Panc1 (cell line): Measurements from ENCODE around the gene TEX261. TPM values are rescaled to one million over a fixed set of nuclear protein-coding genes. Genes with fewer than 3 reads are reported as not detected.

ENCODE experiments used
- ATAC-seq: fragments of 200-7000 bp; cut with Tn5 transposase; 2 replicates; pipeline ENCODE4 v1.9.1; 2020; ENCODE audit warnings: mild to moderate bottlenecking, moderate library complexity
- BruUV-seq: library from RNA; stranded (reverse); fragments of 400-500 nt; replicated peaks from 2 replicates; lab custom pipeline; 2021; lab: Mats Ljungman, UMichigan
- CTCF ChIA-PET: fragments of 300-600 bp; sonication (Branson Sonifier 250); formaldehyde crosslinking; loops from one replicate; lab custom pipeline; 2022; ENCODE audit warnings: antibody characterized with exemption; lab: Charles Lee
- POLR2A ChIA-PET: fragments of 300-600 bp; sonication (Branson Sonifier 250); formaldehyde crosslinking; loops from one replicate; lab custom pipeline; 2022; ENCODE audit warnings: antibody characterized with exemption; lab: Charles Lee
- DNase-seq: peaks from one replicate; pipeline ENCODE4 v3.0.0-alpha.2; 2010; ENCODE audit warnings: low read depth, low spot score
- H3K27ac ChIP-seq: 2 replicates; pipeline ENCODE4 v1.5.1; 2011; ENCODE audit warnings: mild to moderate bottlenecking, low read length, inconsistent platforms
- H3K27me3 ChIP-seq: fragments of 200-500 bp; sonication (Bioruptor generic); 2 replicates; pipeline ENCODE4 v1.6.0; 2014; ENCODE audit warnings: low read length, inconsistent platforms; ENCODE audit not compliant: control insufficient read depth, insufficient read depth
- H3K36me3 ChIP-seq: fragments of 200-500 bp; sonication (Bioruptor generic); 2 replicates; pipeline ENCODE4 v1.5.1; 2014; ENCODE audit warnings: inconsistent platforms, mild to moderate bottlenecking, low read length, moderate library complexity; ENCODE audit not compliant: control insufficient read depth, insufficient read depth
- H3K4me1 ChIP-seq: 2 replicates; pipeline ENCODE4 v1.5.1; 2011; ENCODE audit warnings: inconsistent platforms, mild to moderate bottlenecking, low read length, moderate library complexity; ENCODE audit not compliant: control insufficient read depth, insufficient read depth
- H3K4me3 ChIP-seq, 2 experiments: 2 replicates each; pipeline ENCODE4 v1.5.1; 2011 to 2012; ENCODE audit warnings: low read depth in 2 of 2, low read length in 2 of 2, mild to moderate bottlenecking in 2 of 2, inconsistent platforms in 1 of 2, moderate library complexity in 1 of 2
- H3K9me3 ChIP-seq: fragments of 200-500 bp; sonication (Bioruptor generic); 2 replicates; pipeline ENCODE4 v1.5.1; 2014; ENCODE audit warnings: low read depth, mild to moderate bottlenecking, inconsistent platforms, low read length, moderate library complexity; ENCODE audit not compliant: control insufficient read depth, insufficient read depth
- CTCF ChIP-seq: fragments of 450-650 bp; IDR thresholded peaks from 2 replicates; pipeline ENCODE4 v1.5.1; 2017; ENCODE audit warnings: mild to moderate bottlenecking
- POLR2AphosphoS5 ChIP-seq: IDR thresholded peaks from 2 replicates; pipeline ENCODE4 v1.6.1; 2012; ENCODE audit warnings: mild to moderate bottlenecking, low read depth, low read length, moderate library complexity
- REST ChIP-seq, 2 experiments: IDR thresholded peaks; 2 replicates each; pipeline ENCODE4 v1.6.1; 2011 to 2012; ENCODE audit warnings: low read depth in 2 of 2, control low read depth in 1 of 2, low read length in 1 of 2, mild to moderate bottlenecking in 1 of 2, moderate library complexity in 1 of 2; ENCODE audit not compliant: insufficient read depth in 1 of 2
- SIN3A ChIP-seq: IDR thresholded peaks from 2 replicates; pipeline ENCODE4 v1.6.1; 2012; ENCODE audit warnings: low read depth, mild to moderate bottlenecking, low read length, moderate library complexity, borderline replicate concordance; ENCODE audit not compliant: insufficient read depth
- TCF7L2 ChIP-seq: IDR thresholded peaks from 2 replicates; pipeline ENCODE4 v1.6.1; 2011; ENCODE audit warnings: mild to moderate bottlenecking, low read depth, low read length, inconsistent platforms
- in situ Hi-C: cut with HindIII; loops from 2 replicates; pipeline ENCODE4 v1.10.0; 2016; ENCODE audit warnings: low sequenced_read_pairs, low pct_unique_long_range_greater_than_20kb
- intact Hi-C: fragments of 100-400 bp; cut with micrococcal nuclease; formaldehyde crosslinking; loops from one replicate; pipeline ENCODE4 v1.10.0; 2022; ENCODE audit not compliant: unreplicated experiment
- total RNA-seq: library from RNA; stranded (reverse); gene quantifications from one replicate; pipeline ENCODE4 v1.2.1, GENCODE V29; 2021; ENCODE audit not compliant: unreplicated experiment

Gene TEX261
- total RNA-seq, 1 experiment from 2014 or later = 64.9 TPM

DNA sequence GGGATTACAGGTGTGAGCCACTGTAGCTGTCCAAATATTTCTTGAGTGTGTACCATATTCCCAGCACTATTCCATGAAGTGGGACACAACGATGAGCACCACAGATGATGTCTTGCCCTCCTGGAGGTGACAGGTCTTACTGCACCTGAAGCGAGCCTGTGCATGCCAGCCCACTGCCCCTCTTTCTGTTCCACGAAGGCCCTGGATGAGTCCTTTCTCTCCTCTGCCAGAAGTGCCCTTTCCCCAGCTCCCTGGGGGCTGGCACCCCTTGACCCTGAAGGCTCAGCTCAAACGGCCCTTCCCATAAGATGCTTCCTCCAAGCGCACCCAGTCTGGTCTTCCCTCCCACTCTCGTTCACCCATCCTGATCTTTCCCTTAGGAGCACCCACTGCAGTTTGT lies 53.5 kb downstream of the TEX261 start:
- no TSS peak for BruUV-seq
- Histone ChIP-seq H3K27ac (no peak overlapping the region), H3K4me3 (no peak overlapping the region), H3K4me1 (no peaks in the 10 kb centered on the region), H3K36me3 (no peaks in the 10 kb centered on the region), H3K9me3 (no peaks in the 10 kb centered on the region), H3K27me3 (no peaks in the 10 kb centered on the region)
- intact Hi-C loops (no loop called here), in situ Hi-C loops (no loop called here)
- no peak for DNase-seq
- TF ChIP-seq SIN3A (no peak), TCF7L2 (no peak), CTCF (no peak), POLR2AphosphoS5 (no peak), REST (IDR thresholded peaks at IDR 0.05; ENCODE audit: insufficient read depth in 1 of 2, low read depth in 2 of 2, low read length in 1 of 2) (no peak)
- ChIA-PET CTCF (no interaction called here), POLR2A (no interaction called here)
- ATAC-seq = no peak

- no peak for DNase-seq
- no peaks in the 10 kb centered on the region for H3K9me3 ChIP-seq
- ChIA-PET CTCF (no interaction called here), POLR2A (no interaction called here)
- ATAC-seq = no peak
- no peak for TF ChIP-seq CTCF
- no peak for TF ChIP-seq TCF7L2
- no peak for TF ChIP-seq POLR2AphosphoS5
- TF ChIP-seq SIN3A = no peak
- TF ChIP-seq REST (IDR thresholded peaks at IDR 0.05; ENCODE audit: insufficient read depth in 1 of 2, low read depth in 2 of 2, low read length in 1 of 2) = no peak
- in situ Hi-C loops (no loop called here), intact Hi-C loops (no loop called here)
- H3K27ac ChIP-seq = no peak overlapping the region
- BruUV-seq = no TSS peak
- H3K4me1 ChIP-seq = no peaks in the 10 kb centered on the region
- H3K4me3 ChIP-seq = no peak overlapping the region
- no peaks in the 10 kb centered on the region for H3K36me3 ChIP-seq
- no peaks in the 10 kb centered on the region for H3K27me3 ChIP-seq
Observed at GRCh38 chr2:70939839-70940580, 54.7 kb downstream of the TEX261 start.
